HEK293 (cell line): ENCODE measurements around the gene ATP6V1B1.

Experiments used
- CTCF ChIP-seq: fragments of 450-650 bp; formaldehyde crosslinking; IDR thresholded peaks from 2 replicates; pipeline ENCODE4 v1.5.1; 2016; ENCODE audit warnings: missing biosample characterization, missing genetic modification characterization
- REST ChIP-seq: fragments of 450-650 bp; formaldehyde crosslinking; IDR thresholded peaks from 2 replicates; pipeline ENCODE4 v1.5.1; 2016; ENCODE audit warnings: missing biosample characterization, missing genetic modification characterization
- ZNF560 ChIP-seq: fragments of 450-650 bp; formaldehyde crosslinking; IDR thresholded peaks from 2 replicates; pipeline ENCODE4 v1.5.1; 2017; ENCODE audit warnings: missing biosample characterization, missing genetic modification characterization, borderline replicate concordance
- ZNF629 ChIP-seq: fragments of 450-650 bp; formaldehyde crosslinking; IDR thresholded peaks from 2 replicates; pipeline ENCODE4 v1.5.1; 2017; ENCODE audit warnings: missing biosample characterization, missing genetic modification characterization

- TF ChIP-seq ZNF629 (tag by site-specific recombination) (no peak), CTCF (tag by site-specific recombination) (no peak), REST (tag by site-specific recombination) (no peak), ZNF560 (tag by site-specific recombination) (no peak)
These were observed 43.9 kb upstream of the ATP6V1B1 start for GRCh38 chr2:70891572-70892357.
